ENCODE measurements around the gene FAM151B.
A peak's percentile ranks its signal among the peaks of the same experiment; 100 is the strongest.
"Not testable (repeated sequence)": the region's sequence is repeated elsewhere in the genome, so short reads cannot be mapped to it uniquely, and the experiment has no call there.

FAM151B gene

GRCh38 chr5:80487829-80488721 is at the start of gene FAM151B:
Gene FAM151B (plus strand): TSS chr5:80488100. CDS start chr5:80488124, 24 bp downstream.
- Histone ChIP-seq H3K36me3 (ENCODE audit: control insufficient read depth, insufficient read depth, low read length) (no peaks in the 10 kb centered on the region; the same call in 1 of the 2 replicates), H3K4me3 (ENCODE audit: low read length) (peak within 1 kb of the TSS; percentile 57; the same call in 1 of the 2 replicates), H3K4me1 (ENCODE audit: control insufficient read depth, insufficient read depth, low read length) (no peaks in the 10 kb centered on the region), H3K27me3 (ENCODE audit: control insufficient read depth, insufficient read depth, low read length) (no peaks in the 10 kb centered on the region), H3K27ac (ENCODE audit: low read length) (no peak within 1 kb of the TSS), H3K9me3 (ENCODE audit: control insufficient read depth, insufficient read depth, low read length) (no peaks in the 10 kb centered on the region; the same call in 1 of the 2 replicates)
- peak; percentile 91 for DNase-seq (ENCODE audit: low read depth, low spot score)
- WGBS (ENCODE audit: insufficient coverage, insufficient read length): no CpG with 5 or more reads among the region's 85 CpGs

GRCh38 chr5:80438739-80439138 is 49.2 kb upstream of the FAM151B start:
- H3K36me3 ChIP-seq (ENCODE audit: control insufficient read depth, insufficient read depth, low read length): peaks cover 3% of the 10 kb centered on the region; the same call in 1 of the 2 replicates
- H3K9me3 ChIP-seq (ENCODE audit: control insufficient read depth, insufficient read depth, low read length): no peaks in the 10 kb centered on the region
- H3K27me3 ChIP-seq (ENCODE audit: control insufficient read depth, insufficient read depth, low read length): no peaks in the 10 kb centered on the region
- WGBS (ENCODE audit: insufficient coverage, insufficient read length): no CpG with 5 or more reads among the region's 4 CpGs
- H3K4me1 ChIP-seq (ENCODE audit: control insufficient read depth, insufficient read depth, low read length): no peaks in the 10 kb centered on the region
- no peak for DNase-seq (ENCODE audit: low read depth, low spot score)
- H3K27ac ChIP-seq (ENCODE audit: low read length): no peak overlapping the region
- no peak overlapping the region for H3K4me3 ChIP-seq (ENCODE audit: low read length)

DNA sequence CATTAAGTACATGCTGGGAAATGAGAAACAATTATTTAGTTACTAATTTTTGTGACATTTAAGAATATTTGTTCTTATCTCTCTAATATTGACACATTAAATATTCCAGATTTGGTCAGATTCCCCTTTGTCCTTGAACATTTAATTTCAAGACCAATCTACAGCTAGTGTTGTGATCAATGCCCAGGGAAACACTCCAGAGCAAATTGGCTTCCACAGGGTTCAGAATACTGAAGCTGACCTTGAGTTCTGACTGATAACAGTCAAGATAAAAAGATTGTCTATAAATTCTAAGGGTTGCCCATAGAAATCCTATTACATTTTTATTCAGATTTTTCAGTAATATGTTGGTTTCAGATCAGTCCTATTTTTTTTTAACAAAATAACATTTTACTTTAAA is 48.7 kb upstream of the FAM151B start:
- Histone ChIP-seq H3K4me3 (ENCODE audit: low read length) (no peak overlapping the region), H3K36me3 (ENCODE audit: control insufficient read depth, insufficient read depth, low read length) (peaks cover 3% of the 10 kb centered on the region; the same call in 1 of the 2 replicates), H3K27ac (ENCODE audit: low read length) (no peak overlapping the region), H3K27me3 (ENCODE audit: control insufficient read depth, insufficient read depth, low read length) (no peaks in the 10 kb centered on the region), H3K4me1 (ENCODE audit: control insufficient read depth, insufficient read depth, low read length) (no peaks in the 10 kb centered on the region), H3K9me3 (ENCODE audit: control insufficient read depth, insufficient read depth, low read length) (no peaks in the 10 kb centered on the region)
- DNase-seq (ENCODE audit: low read depth, low spot score): no peak

DNA sequence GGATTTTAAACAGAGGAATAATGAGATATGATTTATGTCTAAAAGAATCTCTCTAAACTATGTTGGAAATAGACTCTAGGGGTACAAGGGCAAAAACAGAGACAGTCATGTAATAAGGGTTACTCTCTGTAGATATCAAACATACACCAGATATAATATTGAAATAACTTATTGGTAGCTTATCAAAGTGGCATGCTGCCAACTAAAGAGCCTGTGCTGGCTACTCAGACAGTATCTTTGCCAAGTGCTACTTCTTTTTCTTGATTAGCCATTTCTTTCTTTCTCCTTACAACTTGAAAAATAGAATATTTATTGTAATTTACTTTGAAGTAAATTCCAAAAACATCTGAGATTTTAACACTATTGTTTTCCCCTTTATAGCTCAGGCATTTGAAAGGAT is 45.2 kb upstream of the FAM151B start:
- Histone ChIP-seq H3K36me3 (ENCODE audit: control insufficient read depth, insufficient read depth, low read length) (no peaks in the 10 kb centered on the region), H3K27me3 (ENCODE audit: control insufficient read depth, insufficient read depth, low read length) (no peaks in the 10 kb centered on the region), H3K27ac (ENCODE audit: low read length) (no peak overlapping the region), H3K9me3 (ENCODE audit: control insufficient read depth, insufficient read depth, low read length) (no peaks in the 10 kb centered on the region), H3K4me1 (ENCODE audit: control insufficient read depth, insufficient read depth, low read length) (no peaks in the 10 kb centered on the region), H3K4me3 (ENCODE audit: low read length) (no peak overlapping the region)
- DNase-seq (ENCODE audit: low read depth, low spot score): no peak

- H3K27me3 ChIP-seq (ENCODE audit: control insufficient read depth, insufficient read depth, low read length): no peaks in the 10 kb centered on the region
- H3K9me3 ChIP-seq (ENCODE audit: control insufficient read depth, insufficient read depth, low read length): no peaks in the 10 kb centered on the region
- no peak overlapping the region for H3K27ac ChIP-seq (ENCODE audit: low read length)
- WGBS (ENCODE audit: insufficient coverage, insufficient read length): no CpG with 5 or more reads among the region's 2 CpGs
- H3K4me3 ChIP-seq (ENCODE audit: low read length): no peak overlapping the region
- no peaks in the 10 kb centered on the region for H3K4me1 ChIP-seq (ENCODE audit: control insufficient read depth, insufficient read depth, low read length)
- no peak for DNase-seq (ENCODE audit: low read depth, low spot score)
- H3K36me3 ChIP-seq (ENCODE audit: control insufficient read depth, insufficient read depth, low read length): no peaks in the 10 kb centered on the region
These were observed 34.5 kb upstream of the FAM151B start for GRCh38 chr5:80453366-80453765.

- Histone ChIP-seq H3K27me3 (ENCODE audit: control insufficient read depth, insufficient read depth, low read length) (no peaks in the 10 kb centered on the region), H3K36me3 (ENCODE audit: control insufficient read depth, insufficient read depth, low read length) (peaks cover 2% of the 10 kb centered on the region; the same call in 1 of the 2 replicates), H3K27ac (ENCODE audit: low read length) (no peak overlapping the region), H3K9me3 (ENCODE audit: control insufficient read depth, insufficient read depth, low read length) (peaks cover 1% of the 10 kb centered on the region; the same call in 1 of the 2 replicates), H3K4me1 (ENCODE audit: control insufficient read depth, insufficient read depth, low read length) (no peaks in the 10 kb centered on the region), H3K4me3 (ENCODE audit: low read length) (no peak overlapping the region)
- no peak for DNase-seq (ENCODE audit: low read depth, low spot score)
- no CpG with 5 or more reads among the region's 4 CpGs for WGBS (ENCODE audit: insufficient coverage, insufficient read length)
These were observed 24.6 kb upstream of the FAM151B start for GRCh38 chr5:80463269-80463668.

DNA sequence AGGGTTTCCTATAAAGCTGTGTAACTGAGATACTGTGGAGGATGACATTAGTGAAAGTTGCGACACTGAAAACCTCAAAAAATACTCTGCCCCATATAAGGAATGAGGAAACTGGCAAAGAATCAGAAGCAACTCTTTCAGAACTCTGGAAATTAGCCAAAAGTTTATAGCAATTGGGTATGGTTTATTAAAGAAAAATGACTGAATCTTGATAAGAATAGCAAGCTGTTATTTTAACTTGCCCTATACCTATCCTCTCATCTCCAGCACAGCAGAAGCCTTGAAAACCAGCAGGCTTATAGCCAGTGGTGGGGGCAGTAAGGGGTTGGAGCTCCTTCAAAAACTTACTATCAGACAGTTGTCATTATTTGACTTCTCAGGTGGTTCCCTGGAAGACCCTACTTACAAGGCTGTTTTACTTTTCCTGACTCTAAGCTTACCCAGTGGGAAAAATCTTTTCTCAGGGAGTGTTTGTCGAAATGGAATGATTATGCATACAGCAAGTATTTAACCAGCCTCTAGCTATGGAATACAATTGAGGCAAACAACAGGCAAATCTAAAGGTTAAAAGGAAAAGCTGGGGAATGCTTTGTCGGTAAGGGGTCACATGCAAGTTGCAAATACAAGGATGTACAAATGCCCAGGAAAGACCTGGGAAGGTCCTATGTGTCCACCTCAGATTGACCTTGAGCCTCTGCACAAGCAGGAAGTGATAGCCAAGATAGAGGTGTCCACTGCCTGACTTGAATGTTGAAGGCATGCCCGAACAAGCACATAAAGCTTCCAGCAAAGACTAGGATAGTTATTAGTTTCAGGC is 21.0 kb upstream of the FAM151B start:
- Histone ChIP-seq H3K4me3 (ENCODE audit: low read length) (no peak overlapping the region), H3K36me3 (ENCODE audit: control insufficient read depth, insufficient read depth, low read length) (no peaks in the 10 kb centered on the region), H3K4me1 (ENCODE audit: control insufficient read depth, insufficient read depth, low read length) (no peaks in the 10 kb centered on the region), H3K9me3 (ENCODE audit: control insufficient read depth, insufficient read depth, low read length) (no peaks in the 10 kb centered on the region; the same call in 1 of the 2 replicates), H3K27me3 (ENCODE audit: control insufficient read depth, insufficient read depth, low read length) (no peaks in the 10 kb centered on the region), H3K27ac (ENCODE audit: low read length) (no peak overlapping the region)
- WGBS (ENCODE audit: insufficient coverage, insufficient read length): no CpG with 5 or more reads among the region's 4 CpGs
- no peak for DNase-seq (ENCODE audit: low read depth, low spot score)

- Histone ChIP-seq H3K4me1 (ENCODE audit: control insufficient read depth, insufficient read depth, low read length) (no peaks in the 10 kb centered on the region), H3K36me3 (ENCODE audit: control insufficient read depth, insufficient read depth, low read length) (no peaks in the 10 kb centered on the region), H3K4me3 (ENCODE audit: low read length) (no peak overlapping the region), H3K27me3 (ENCODE audit: control insufficient read depth, insufficient read depth, low read length) (no peaks in the 10 kb centered on the region), H3K27ac (ENCODE audit: low read length) (no peak overlapping the region), H3K9me3 (ENCODE audit: control insufficient read depth, insufficient read depth, low read length) (no peaks in the 10 kb centered on the region; the same call in 1 of the 2 replicates)
- no CpG with 5 or more reads among the region's 1 CpG for WGBS (ENCODE audit: insufficient coverage, insufficient read length)
- no peak for DNase-seq (ENCODE audit: low read depth, low spot score)
These were observed 19.8 kb upstream of the FAM151B start for GRCh38 chr5:80468131-80468530.

DNA sequence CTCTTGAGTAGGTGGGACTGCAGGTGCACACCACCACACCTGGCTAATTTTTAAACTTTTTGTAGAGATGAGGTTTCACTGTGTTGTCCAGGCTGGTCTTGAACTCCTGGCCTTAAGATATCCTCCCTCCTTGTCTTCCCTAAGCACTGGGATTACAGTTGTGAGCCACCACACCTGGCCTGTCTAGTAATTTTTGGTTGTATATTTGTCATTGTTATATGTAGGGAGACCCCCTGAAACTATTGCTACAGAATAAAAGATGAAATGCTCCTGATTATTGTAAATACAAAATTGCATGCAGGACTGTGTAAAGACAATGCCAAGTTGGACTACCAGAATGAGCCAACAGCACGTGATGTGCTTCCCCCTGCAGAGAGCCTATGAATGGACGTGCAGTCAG is 17.3 kb upstream of the FAM151B start:
- not testable (repeated sequence) for H3K4me1 ChIP-seq (ENCODE audit: control insufficient read depth, insufficient read depth, low read length); H3K27ac ChIP-seq (ENCODE audit: low read length); H3K4me3 ChIP-seq (ENCODE audit: low read length); H3K9me3 ChIP-seq (ENCODE audit: control insufficient read depth, insufficient read depth, low read length); H3K36me3 ChIP-seq (ENCODE audit: control insufficient read depth, insufficient read depth, low read length); H3K27me3 ChIP-seq (ENCODE audit: control insufficient read depth, insufficient read depth, low read length); DNase-seq (ENCODE audit: low read depth, low spot score)
- no CpG with 5 or more reads among the region's 2 CpGs for WGBS (ENCODE audit: insufficient coverage, insufficient read length)

DNA sequence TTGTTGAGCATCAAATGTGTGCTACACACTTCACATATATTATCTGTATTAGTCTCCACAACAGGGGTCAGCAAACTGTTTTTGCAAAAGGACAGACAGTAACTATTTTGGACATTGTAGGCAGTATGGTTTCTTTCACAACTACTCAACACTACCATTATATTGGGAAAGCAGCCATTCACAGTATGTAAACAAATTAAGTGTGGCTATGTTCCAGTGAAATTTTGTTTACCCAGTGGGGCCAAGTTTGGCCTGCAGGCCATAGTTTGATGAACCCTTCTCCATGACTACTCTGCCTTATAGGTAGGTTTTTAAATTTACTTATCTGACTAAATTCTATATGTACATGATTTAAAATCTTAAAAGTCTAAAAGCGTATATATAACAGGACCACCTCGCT is 13.0 kb upstream of the FAM151B start:
- Histone ChIP-seq H3K4me1 (ENCODE audit: control insufficient read depth, insufficient read depth, low read length) (no peaks in the 10 kb centered on the region), H3K27ac (ENCODE audit: low read length) (no peak overlapping the region), H3K9me3 (ENCODE audit: control insufficient read depth, insufficient read depth, low read length) (no peaks in the 10 kb centered on the region; the same call in 1 of the 2 replicates), H3K27me3 (ENCODE audit: control insufficient read depth, insufficient read depth, low read length) (no peaks in the 10 kb centered on the region), H3K4me3 (ENCODE audit: low read length) (no peak overlapping the region), H3K36me3 (ENCODE audit: control insufficient read depth, insufficient read depth, low read length) (no peaks in the 10 kb centered on the region; the same call in 1 of the 2 replicates)
- DNase-seq (ENCODE audit: low read depth, low spot score): no peak
- WGBS (ENCODE audit: insufficient coverage, insufficient read length): no CpG with 5 or more reads among the region's 2 CpGs

Measured in iPS DF 6.9 (cell line).